K562 (cell line): Measurements from ENCODE around the gene FAAP100. TPM values are rescaled to one million over a fixed set of nuclear protein-coding genes. Genes with fewer than 3 reads are reported as not detected.
A peak's percentile ranks its signal among the peaks of the same experiment; 100 is the strongest.

ENCODE experiments used
- BMI1 ChIP-seq: fragments of 150-350 bp; IDR thresholded peaks from 2 replicates; pipeline ENCODE4 v1.6.1; 2014; ENCODE audit warnings: low read length
- CBFA2T2 ChIP-seq: fragments of 450-650 bp; conservative IDR thresholded peaks from 2 replicates; pipeline ENCODE4 v1.6.1; 2017; ENCODE audit warnings: mild to moderate bottlenecking
- CBX2 ChIP-seq: fragments of 200-600 bp; sonication (generic); IDR thresholded peaks from one replicate; pipeline ENCODE4 v1.6.1; 2012; ENCODE audit warnings: mild to moderate bottlenecking, low read length, inconsistent platforms; ENCODE audit not compliant: insufficient read depth, poor library complexity, severe bottlenecking
- GATA2 ChIP-seq: sonication (generic); formaldehyde crosslinking; IDR thresholded peaks from 2 replicates; pipeline ENCODE4 v1.4.0; 2020; ENCODE audit warnings: mild to moderate bottlenecking, missing genetic modification reagents
- MAFK ChIP-seq: IDR thresholded peaks from 2 replicates; pipeline ENCODE4 v1.6.1; 2011; ENCODE audit warnings: low read length, improper control_type of control experiment
- MECOM ChIP-seq: fragments of 250-450 bp; sonication (Bioruptor Pico); IDR thresholded peaks from 2 replicates; pipeline ENCODE4 v1.8.0; 2022; ENCODE audit warnings: inconsistent platforms
- POLR2A ChIP-seq: fragments of 450-650 bp; conservative IDR thresholded peaks from 2 replicates; pipeline ENCODE4 v1.6.1; 2016
- POU5F1 ChIP-seq: fragments of 150-350 bp; IDR thresholded peaks from 2 replicates; pipeline ENCODE4 v1.6.1; 2014; ENCODE audit warnings: borderline replicate concordance, low read length, low read depth, mild to moderate bottlenecking; ENCODE audit not compliant: partially characterized antibody
- RBM25 ChIP-seq: fragments of 200-400 bp; formaldehyde crosslinking; IDR thresholded peaks from 2 replicates; pipeline ENCODE4 v1.6.1; 2018; ENCODE audit warnings: low read length, low read depth, moderate library complexity; ENCODE audit not compliant: severe bottlenecking
- TEAD1 ChIP-seq, 2 experiments: fragments of 450-650 bp in 1 of 2; sonication (generic) in 1 of 2; formaldehyde crosslinking; IDR thresholded peaks; 2 replicates each; pipeline versions ENCODE4 v1.4.0 to v1.8.0; 2020 to 2022; ENCODE audit warnings: mild to moderate bottlenecking in 2 of 2, missing genetic modification reagents in 1 of 2
- ZBTB7A ChIP-seq: IDR thresholded peaks from 2 replicates; pipeline ENCODE4 v1.6.1; 2011; ENCODE audit warnings: low read depth, mild to moderate bottlenecking, low read length, moderate library complexity, borderline replicate concordance; ENCODE audit not compliant: control insufficient read depth
- ZC3H11A ChIP-seq: IDR thresholded peaks from 2 replicates; pipeline ENCODE4 v1.6.1; 2012; ENCODE audit warnings: low read depth, low read length, improper control_type of control experiment
- ZNF140 ChIP-seq: fragments of 250-450 bp; sonication (Bioruptor Pico); IDR thresholded peaks from 2 replicates; pipeline ENCODE4 v1.8.0; 2021; ENCODE audit warnings: moderate library complexity, mild to moderate bottlenecking, inconsistent platforms
- ZNF146 ChIP-seq: IDR thresholded peaks from one replicate; pipeline ENCODE4 v1.6.1; 2018; ENCODE audit warnings: missing compliant biosample characterization; ENCODE audit not compliant: unreplicated experiment
- polyA plus RNA-seq, 8 experiments: library from polyadenylated mRNA; depleted of rRNA in 4 of 8; stranded (reverse) in 5 of 8; unstranded in 3 of 8; fragments of >200 nt; fragmentation: Nextera tagmentation in 2 of 8; fragmentation: Illumina TruSeq in 1 of 8; extraction: Ambion mirVana in 2 of 8; extraction: Trizol in 1 of 8; gene quantifications; 2 replicates each; pipeline versions ENCODE4 v1.2.1 to v1.2.3, GENCODE V29; 2011 to 2014; ENCODE audit warnings: inconsistent platforms in 1 of 8, missing spikeins in 1 of 8
- total RNA-seq, 7 experiments: library from RNA; depleted of rRNA in 6 of 7; stranded (reverse); fragments of >200 nt in 6 of 7; fragmentation: Illumina TruSeq in 2 of 7; extraction: Trizol in 2 of 7; gene quantifications; 2 replicates each; pipeline versions ENCODE4 v1.2.1 to v1.2.3, GENCODE V29; 2011 to 2021; ENCODE audit warnings: low replicate concordance in 1 of 7
- TF ChIP-seq, protein P1 (sequence below), 2 experiments: fragments of 450-650 bp in 1 of 2; sonication (generic) in 1 of 2; formaldehyde crosslinking in 1 of 2; IDR thresholded peaks; 2 replicates each; pipeline versions ENCODE4 v1.7.1 to v1.9.0; 2016 to 2022; ENCODE audit warnings: inconsistent platforms in 1 of 2, mild to moderate bottlenecking in 1 of 2, missing genetic modification reagents in 1 of 2
- TF ChIP-seq, protein P2 (sequence below): fragments of 250-450 bp; sonication (Bioruptor Pico); IDR thresholded peaks from 2 replicates; pipeline ENCODE4 v1.5.0; 2021
- TF ChIP-seq, protein P3 (sequence below), 2 experiments: IDR thresholded peaks; 2 replicates each; pipeline ENCODE4 v1.6.1; 2011; ENCODE audit warnings: borderline replicate concordance in 1 of 2, control low read depth in 1 of 2, low read depth in 1 of 2, low read length in 1 of 2, mild to moderate bottlenecking in 1 of 2, mixed read lengths in 1 of 2, moderate library complexity in 1 of 2; ENCODE audit not compliant: insufficient read depth in 1 of 2, insufficient read length in 1 of 2, poor library complexity in 1 of 2, severe bottlenecking in 1 of 2; ENCODE audit errors: extremely low read depth in 1 of 2

Gene FAAP100
- total and polyA plus RNA-seq, 9 of the 15 experiments (the other 6 are each of a cell fraction or from before 2014, with no cell fraction given): 0.31 to 51.2 (median 12.6) TPM

DNA sequence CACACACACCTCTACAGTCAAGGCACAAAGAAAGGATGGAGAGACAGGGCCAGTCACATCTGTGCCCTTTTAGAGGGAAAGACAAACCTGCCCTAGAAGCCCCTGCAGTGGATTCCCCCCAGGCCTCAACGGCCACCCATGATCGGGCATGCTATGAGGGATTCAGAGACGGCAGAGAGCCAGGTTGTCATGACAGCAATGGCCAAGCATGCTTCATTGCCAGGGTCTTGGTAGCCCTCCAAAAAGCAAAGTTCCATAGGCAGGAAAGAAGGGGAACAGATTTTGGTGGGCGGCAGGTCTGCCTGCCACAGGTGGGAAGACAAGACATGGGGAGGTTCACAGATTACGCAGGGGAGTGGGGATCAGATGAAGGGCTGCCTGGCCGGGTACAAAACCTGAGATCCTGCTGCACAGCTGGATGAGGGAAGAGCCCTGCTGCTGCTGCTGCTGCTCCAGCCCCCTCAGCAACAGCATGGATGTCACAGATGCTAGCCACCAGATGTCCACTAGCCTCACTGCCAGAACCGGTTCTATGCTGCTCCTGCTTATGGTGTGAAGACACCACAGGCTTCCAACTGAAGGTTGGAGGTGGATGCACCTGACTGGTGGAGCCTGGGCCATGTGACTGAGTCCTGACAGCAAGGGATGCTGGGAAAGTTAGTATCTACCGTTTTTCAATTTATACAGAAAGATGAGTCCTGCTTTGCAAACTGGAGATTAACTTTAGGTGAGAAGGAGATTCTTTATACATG, 57.4 kb downstream of the FAAP100 start (continued):
- TF ChIP-seq, protein P1, sequence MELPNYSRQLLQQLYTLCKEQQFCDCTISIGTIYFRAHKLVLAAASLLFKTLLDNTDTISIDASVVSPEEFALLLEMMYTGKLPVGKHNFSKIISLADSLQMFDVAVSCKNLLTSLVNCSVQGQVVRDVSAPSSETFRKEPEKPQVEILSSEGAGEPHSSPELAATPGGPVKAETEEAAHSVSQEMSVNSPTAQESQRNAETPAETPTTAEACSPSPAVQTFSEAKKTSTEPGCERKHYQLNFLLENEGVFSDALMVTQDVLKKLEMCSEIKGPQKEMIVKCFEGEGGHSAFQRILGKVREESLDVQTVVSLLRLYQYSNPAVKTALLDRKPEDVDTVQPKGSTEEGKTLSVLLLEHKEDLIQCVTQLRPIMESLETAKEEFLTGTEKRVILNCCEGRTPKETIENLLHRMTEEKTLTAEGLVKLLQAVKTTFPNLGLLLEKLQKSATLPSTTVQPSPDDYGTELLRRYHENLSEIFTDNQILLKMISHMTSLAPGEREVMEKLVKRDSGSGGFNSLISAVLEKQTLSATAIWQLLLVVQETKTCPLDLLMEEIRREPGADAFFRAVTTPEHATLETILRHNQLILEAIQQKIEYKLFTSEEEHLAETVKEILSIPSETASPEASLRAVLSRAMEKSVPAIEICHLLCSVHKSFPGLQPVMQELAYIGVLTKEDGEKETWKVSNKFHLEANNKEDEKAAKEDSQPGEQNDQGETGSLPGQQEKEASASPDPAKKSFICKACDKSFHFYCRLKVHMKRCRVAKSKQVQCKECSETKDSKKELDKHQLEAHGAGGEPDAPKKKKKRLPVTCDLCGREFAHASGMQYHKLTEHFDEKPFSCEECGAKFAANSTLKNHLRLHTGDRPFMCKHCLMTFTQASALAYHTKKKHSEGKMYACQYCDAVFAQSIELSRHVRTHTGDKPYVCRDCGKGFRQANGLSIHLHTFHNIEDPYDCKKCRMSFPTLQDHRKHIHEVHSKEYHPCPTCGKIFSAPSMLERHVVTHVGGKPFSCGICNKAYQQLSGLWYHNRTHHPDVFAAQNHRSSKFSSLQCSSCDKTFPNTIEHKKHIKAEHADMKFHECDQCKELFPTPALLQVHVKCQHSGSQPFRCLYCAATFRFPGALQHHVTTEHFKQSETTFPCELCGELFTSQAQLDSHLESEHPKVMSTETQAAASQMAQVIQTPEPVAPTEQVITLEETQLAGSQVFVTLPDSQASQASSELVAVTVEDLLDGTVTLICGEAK (IDR thresholded peaks at IDR 0.05): no peak
- TF ChIP-seq, protein P1 (CRISPR knock-in tag; IDR thresholded peaks at IDR 0.05): no peak
- no peak for TF ChIP-seq MECOM (CRISPR knock-in tag)
- no peak for TF ChIP-seq ZNF140 (CRISPR knock-in tag)
- no peak for TF ChIP-seq POU5F1
- TF ChIP-seq BMI1: no peak
- TF ChIP-seq, protein P2, sequence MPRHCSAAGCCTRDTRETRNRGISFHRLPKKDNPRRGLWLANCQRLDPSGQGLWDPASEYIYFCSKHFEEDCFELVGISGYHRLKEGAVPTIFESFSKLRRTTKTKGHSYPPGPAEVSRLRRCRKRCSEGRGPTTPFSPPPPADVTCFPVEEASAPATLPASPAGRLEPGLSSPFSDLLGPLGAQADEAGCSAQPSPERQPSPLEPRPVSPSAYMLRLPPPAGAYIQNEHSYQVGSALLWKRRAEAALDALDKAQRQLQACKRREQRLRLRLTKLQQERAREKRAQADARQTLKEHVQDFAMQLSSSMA: no peak
- TF ChIP-seq RBM25: no peak
- TF ChIP-seq TEAD1 (CRISPR knock-in tag; IDR thresholded peaks at IDR 0.05): no peak
- no peak for TF ChIP-seq CBX2
- TF ChIP-seq ZC3H11A: no peak
- no peak for TF ChIP-seq GATA2 (CRISPR knock-in tag)
- TF ChIP-seq POLR2A: no peak
- TF ChIP-seq CBFA2T2: peak; percentile 41; the same call in 1 of the 2 replicates
- TF ChIP-seq ZNF146 (CRISPR knock-in tag): no peak
- TF ChIP-seq, protein P3, sequence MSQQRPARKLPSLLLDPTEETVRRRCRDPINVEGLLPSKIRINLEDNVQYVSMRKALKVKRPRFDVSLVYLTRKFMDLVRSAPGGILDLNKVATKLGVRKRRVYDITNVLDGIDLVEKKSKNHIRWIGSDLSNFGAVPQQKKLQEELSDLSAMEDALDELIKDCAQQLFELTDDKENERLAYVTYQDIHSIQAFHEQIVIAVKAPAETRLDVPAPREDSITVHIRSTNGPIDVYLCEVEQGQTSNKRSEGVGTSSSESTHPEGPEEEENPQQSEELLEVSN (IDR thresholded peaks at IDR 0.05; ENCODE audit: borderline replicate concordance in 1 of 2, extremely low read depth in 1 of 2, insufficient read depth in 1 of 2, insufficient read length in 1 of 2, low read depth in 1 of 2, low read length in 1 of 2, poor library complexity in 1 of 2, severe bottlenecking in 1 of 2): peak in 1 of 2 experiments; percentile 34
- TF ChIP-seq MAFK: no peak
- TF ChIP-seq ZBTB7A: no peak
